Measurements from ENCODE around the gene ACOT6. TPM values are rescaled to one million over a fixed set of nuclear protein-coding genes. Genes with fewer than 3 reads are reported as not detected.
"Not testable (repeated sequence)": the region's sequence is repeated elsewhere in the genome, so short reads cannot be mapped to it uniquely, and the experiment has no call there.

ACOT6 gene
- total RNA-seq, 2 experiments from 2014 or later: not detected

- Mint-ChIP-seq H3K27ac (peak overlapping the region; percentile 78), H3K4me1 (peaks cover 16% of the 10 kb centered on the region), H3K9me3 (ENCODE audit: low read depth) (no peaks in the 10 kb centered on the region), H3K27me3 (peaks cover 14% of the 10 kb centered on the region), H3K36me3 (peaks cover 6% of the 10 kb centered on the region), H3K4me3 (peak overlapping the region; percentile 79)
- CTCF ChIA-PET: interaction anchor here (0.9 to 2.4 kb wide), 12 partner anchors 14 to 159 kb away, joined by 3 to 11 read pairs (median 4); partner anchors contain the start of genes ACOT2, ACOT4 and NUMB
- ATAC-seq: no peak
- DNase-seq: no peak
Measured at GRCh38 chr14:73613046-73613383, 698 bp downstream of the ACOT6 start.

- CTCF ChIA-PET: interaction anchor here (1.3 to 2.4 kb wide), 9 partner anchors 13 to 158 kb away, joined by 3 to 11 read pairs (median 4); partner anchors contain the start of genes ACOT2, ACOT4 and NUMB
- Mint-ChIP-seq H3K27me3 (peaks cover 14% of the 10 kb centered on the region), H3K36me3 (peaks cover 3% of the 10 kb centered on the region), H3K27ac (no peak overlapping the region), H3K4me1 (peaks cover 16% of the 10 kb centered on the region), H3K4me3 (peak overlapping the region; percentile 79), H3K9me3 (ENCODE audit: low read depth) (no peaks in the 10 kb centered on the region)
- no peak for DNase-seq
- ATAC-seq: no peak
Measured at GRCh38 chr14:73613419-73613963, 1.2 kb downstream of the ACOT6 start.

GRCh38 chr14:73616831-73617230, 4.5 kb downstream of the ACOT6 start:
- Mint-ChIP-seq H3K4me1 (peaks cover 10% of the 10 kb centered on the region), H3K27me3 (peaks cover 14% of the 10 kb centered on the region), H3K4me3 (no peak overlapping the region), H3K36me3 (no peaks in the 10 kb centered on the region), H3K27ac (no peak overlapping the region), H3K9me3 (ENCODE audit: low read depth) (no peaks in the 10 kb centered on the region)
- CTCF ChIA-PET: no interaction called here
- ATAC-seq: no peak
- no peak for DNase-seq

- Mint-ChIP-seq H3K9me3 (ENCODE audit: low read depth) (no peaks in the 10 kb centered on the region), H3K4me1 (no peaks in the 10 kb centered on the region), H3K4me3 (no peak overlapping the region), H3K27ac (no peak overlapping the region), H3K27me3 (peaks cover 6% of the 10 kb centered on the region), H3K36me3 (no peaks in the 10 kb centered on the region)
- CTCF ChIA-PET: interaction anchor here (0.5 to 1.5 kb wide), 2 partner anchors 13 to 83 kb away, joined by 3 to 6 read pairs; no protein-coding TSS in a partner anchor
- no peak for DNase-seq
- ATAC-seq: no peak
Measured at GRCh38 chr14:73619524-73619923, 7.2 kb downstream of the ACOT6 start.

GRCh38 chr14:73620268-73620667, 8.0 kb downstream of the ACOT6 start:
- Mint-ChIP-seq H3K4me3 (no peak overlapping the region), H3K27me3 (peaks cover 6% of the 10 kb centered on the region)

GRCh38 chr14:73623504-73624054, 11.3 kb downstream of the ACOT6 start:
- Mint-ChIP-seq H3K36me3 (no peaks in the 10 kb centered on the region), H3K27me3 (peaks cover 6% of the 10 kb centered on the region), H3K4me3 (no peak overlapping the region), H3K27ac (no peak overlapping the region), H3K9me3 (ENCODE audit: low read depth) (no peaks in the 10 kb centered on the region), H3K4me1 (no peaks in the 10 kb centered on the region)
- no peak for DNase-seq
- CTCF ChIA-PET: interaction anchor here (1.0 to 1.3 kb wide), 2 partner anchors 10 to 115 kb away, joined by 3 read pairs; no protein-coding TSS in a partner anchor
- no peak for ATAC-seq

More at GRCh38 chr14:73620268-73620667, 8.0 kb downstream of the ACOT6 start:
- H3K4me1 Mint-ChIP-seq: no peaks in the 10 kb centered on the region
- ATAC-seq: no peak
- DNase-seq: no peak
- H3K36me3 Mint-ChIP-seq: no peaks in the 10 kb centered on the region
- CTCF ChIA-PET: no interaction called here
- H3K9me3 Mint-ChIP-seq (ENCODE audit: low read depth): no peaks in the 10 kb centered on the region
- H3K27ac Mint-ChIP-seq: no peak overlapping the region

- CTCF ChIA-PET: interaction anchor here (1.1 kb wide), 1 partner anchor 13 kb away, joined by 3 read pairs; no protein-coding TSS in a partner anchor
- ATAC-seq: no peak
- Mint-ChIP-seq H3K27me3 (peaks cover 4% of the 10 kb centered on the region), H3K36me3 (no peaks in the 10 kb centered on the region), H3K4me3 (no peak overlapping the region), H3K4me1 (no peaks in the 10 kb centered on the region), H3K27ac (no peak overlapping the region), H3K9me3 (ENCODE audit: low read depth) (no peaks in the 10 kb centered on the region)
- DNase-seq: no peak
Measured at GRCh38 chr14:73625706-73626105, 13.4 kb downstream of the ACOT6 start.

GRCh38 chr14:73627151-73627558, 14.8 kb downstream of the ACOT6 start:
- H3K27me3 Mint-ChIP-seq: peaks cover 5% of the 10 kb centered on the region
- H3K27ac Mint-ChIP-seq: no peak overlapping the region
- no peaks in the 10 kb centered on the region for H3K9me3 Mint-ChIP-seq (ENCODE audit: low read depth)
- no peak for DNase-seq
- no peak for ATAC-seq
- no peaks in the 10 kb centered on the region for H3K36me3 Mint-ChIP-seq
- no peak overlapping the region for H3K4me3 Mint-ChIP-seq
- CTCF ChIA-PET: interaction anchor here (1.0 to 2.0 kb wide), 2 partner anchors 15 to 119 kb away, joined by 3 to 6 read pairs; partner anchors contain the start of gene ACOT6
- no peaks in the 10 kb centered on the region for H3K4me1 Mint-ChIP-seq

GRCh38 chr14:73630009-73630780, 17.9 kb downstream of the ACOT6 start:
- H3K4me1 Mint-ChIP-seq: peaks cover 5% of the 10 kb centered on the region
- CTCF ChIA-PET: no interaction called here
- H3K4me3 Mint-ChIP-seq: no peak overlapping the region
- ATAC-seq (no peak), DNase-seq (no peak)
- H3K36me3 Mint-ChIP-seq: no peaks in the 10 kb centered on the region
- H3K27me3 Mint-ChIP-seq: peaks cover 11% of the 10 kb centered on the region
- H3K9me3 Mint-ChIP-seq (ENCODE audit: low read depth): no peaks in the 10 kb centered on the region
- H3K27ac Mint-ChIP-seq: no peak overlapping the region

- peaks cover 16% of the 10 kb centered on the region for H3K27me3 Mint-ChIP-seq
- H3K4me3 Mint-ChIP-seq: peak overlapping the region; percentile 65
- no peaks in the 10 kb centered on the region for H3K36me3 Mint-ChIP-seq
- peak; percentile 70 for DNase-seq
- peaks cover 5% of the 10 kb centered on the region for H3K4me1 Mint-ChIP-seq
- ATAC-seq: peak; percentile 83
- H3K27ac Mint-ChIP-seq: no peak overlapping the region
- H3K9me3 Mint-ChIP-seq (ENCODE audit: low read depth): no peaks in the 10 kb centered on the region
- CTCF ChIA-PET: interaction anchor here (0.6 to 2.8 kb wide), 28 partner anchors 8 to 461 kb away, joined by 3 to 42 read pairs (median 4); partner anchors contain the start of genes ACOT6, DNAL1, PNMA1 and RIOX1
Measured at GRCh38 chr14:73633116-73634010, 21.0 kb downstream of the ACOT6 start.

- no peak overlapping the region for H3K27ac Mint-ChIP-seq
- H3K36me3 Mint-ChIP-seq: no peaks in the 10 kb centered on the region
- ATAC-seq (peak; percentile 13), DNase-seq (no peak)
- CTCF ChIA-PET: interaction anchor here (0.6 to 2.8 kb wide), 17 partner anchors 9 to 340 kb away, joined by 3 to 42 read pairs (median 4); partner anchors contain the start of genes ACOT6 and RIOX1
- no peaks in the 10 kb centered on the region for H3K9me3 Mint-ChIP-seq (ENCODE audit: low read depth)
- H3K4me3 Mint-ChIP-seq: peak overlapping the region; percentile 65
- peaks cover 16% of the 10 kb centered on the region for H3K27me3 Mint-ChIP-seq
- peaks cover 5% of the 10 kb centered on the region for H3K4me1 Mint-ChIP-seq
Measured at GRCh38 chr14:73634011-73634833, 21.9 kb downstream of the ACOT6 start.

GRCh38 chr14:73636355-73636754, 24.0 kb downstream of the ACOT6 start:
- H3K27me3 Mint-ChIP-seq: peaks cover 12% of the 10 kb centered on the region
- DNase-seq; H3K4me1 Mint-ChIP-seq; CTCF ChIA-PET; H3K27ac Mint-ChIP-seq; ATAC-seq; H3K9me3 Mint-ChIP-seq (ENCODE audit: low read depth); H3K36me3 Mint-ChIP-seq; H3K4me3 Mint-ChIP-seq: not testable (repeated sequence)
